ENCODE data around the gene NLGN4X.

The NLGN4X gene

DNA sequence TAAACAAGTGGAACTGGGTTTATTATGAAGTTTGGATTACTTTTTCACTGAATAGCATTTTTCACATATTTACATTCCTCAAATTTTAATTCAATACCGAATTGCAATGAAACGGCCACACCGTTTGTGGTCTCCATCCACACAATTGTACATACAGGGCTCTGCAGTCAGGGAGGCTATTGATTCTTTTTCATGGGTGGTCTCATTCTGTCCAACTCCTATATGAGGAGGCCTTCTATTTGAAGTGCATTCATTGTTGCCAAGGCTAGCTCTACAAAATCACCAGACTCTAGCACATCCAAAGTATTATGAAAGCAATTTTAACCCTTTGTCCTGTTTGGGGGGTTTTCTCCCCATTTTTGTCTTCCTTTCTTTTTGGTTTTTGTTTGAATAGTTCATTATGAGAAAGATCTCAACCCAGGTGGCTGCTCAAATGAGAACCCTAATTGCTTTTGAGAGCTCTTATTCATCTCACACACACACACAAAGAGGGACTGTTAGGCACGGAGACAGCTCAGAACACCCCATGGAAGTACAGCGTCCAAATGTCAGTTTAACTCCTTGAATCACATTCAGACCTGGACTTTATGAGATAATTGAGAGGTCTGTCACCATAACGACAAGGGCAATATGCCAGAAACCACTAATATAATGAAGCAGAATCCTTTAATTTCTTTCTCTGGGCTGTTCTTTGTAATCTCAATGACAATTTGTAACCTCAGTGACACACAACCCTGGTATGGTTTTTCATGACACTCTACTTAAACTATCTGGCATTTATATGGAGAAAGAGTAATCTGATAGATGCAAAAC lies 79.4 kb downstream of the NLGN4X start:
- no peak for DNase-seq

DNA sequence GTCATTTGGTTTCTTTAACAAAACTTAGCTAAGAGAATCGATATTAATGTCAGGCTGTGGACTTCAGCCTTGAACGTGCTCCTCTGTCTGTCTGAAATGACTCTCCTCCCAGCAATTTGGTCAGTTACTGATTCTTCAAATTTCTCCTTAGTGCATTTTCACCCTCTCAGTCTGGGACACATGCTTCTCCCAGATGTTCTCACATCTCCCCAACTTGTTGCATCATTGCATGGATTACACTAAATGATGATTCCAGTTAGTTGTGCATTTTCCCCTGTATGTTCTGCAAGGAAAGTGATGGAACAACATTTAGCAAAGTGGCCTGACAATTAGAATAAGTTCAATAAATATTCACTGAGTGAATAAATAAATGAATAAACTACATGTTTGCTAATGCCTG lies 94.4 kb downstream of the NLGN4X start:
- DNase-seq: no peak

DNA sequence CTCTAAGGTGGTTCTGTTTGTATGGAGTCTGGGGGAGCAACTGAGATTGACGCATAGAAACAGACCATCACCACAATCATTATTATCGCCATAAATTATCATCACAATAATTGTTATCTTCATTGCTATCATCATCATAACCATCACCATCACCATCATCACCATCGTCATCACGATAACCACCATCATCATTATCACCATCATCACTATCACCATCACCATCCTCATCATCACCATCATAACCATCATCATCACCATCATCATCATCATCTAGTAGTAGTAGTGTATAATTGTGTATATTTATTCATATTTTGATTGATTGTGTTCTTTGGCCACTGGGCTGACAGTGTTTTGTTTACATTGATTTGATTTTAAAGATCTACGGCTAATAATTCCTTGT lies 95.7 kb downstream of the NLGN4X start:
- no peak for DNase-seq

DNA sequence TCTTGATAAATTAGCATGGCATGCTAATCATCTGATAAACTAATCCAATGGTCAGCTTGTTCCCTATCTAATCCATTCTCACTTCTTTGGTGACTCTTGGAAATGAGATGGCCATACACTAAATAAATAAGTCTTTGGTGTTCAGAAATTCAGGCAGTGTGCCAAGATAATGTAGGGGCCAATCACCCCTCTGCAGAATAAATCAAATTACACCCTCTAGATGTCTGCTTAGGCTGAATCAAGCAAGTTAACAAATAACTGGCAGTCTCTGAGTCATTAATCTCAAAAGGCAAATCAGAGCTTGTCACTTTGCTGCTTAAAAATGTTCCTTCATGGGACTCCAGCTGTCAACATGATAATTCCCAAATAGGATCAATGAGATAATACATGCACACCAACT lies 97.4 kb downstream of the NLGN4X start:
- DNase-seq: no peak

DNA sequence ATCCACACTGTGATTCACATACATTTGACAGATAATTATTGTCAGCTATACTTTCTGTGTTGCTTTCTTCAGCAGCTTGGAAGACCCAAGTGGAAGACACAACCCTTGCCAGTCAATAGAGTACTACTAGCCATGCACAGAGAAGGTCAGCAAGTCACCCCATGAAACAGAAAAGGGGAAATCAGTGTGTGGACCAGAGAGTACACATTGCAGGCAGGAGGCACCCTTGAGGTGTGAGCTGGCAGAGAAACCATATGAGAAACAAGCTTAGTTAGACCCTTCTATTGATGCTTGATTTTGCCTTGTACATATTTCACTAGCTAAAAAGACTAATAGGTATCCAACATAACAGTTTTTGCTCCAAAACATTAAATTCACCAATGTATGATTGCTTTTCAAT lies 99.5 kb downstream of the NLGN4X start:
- DNase-seq: no peak

DNA sequence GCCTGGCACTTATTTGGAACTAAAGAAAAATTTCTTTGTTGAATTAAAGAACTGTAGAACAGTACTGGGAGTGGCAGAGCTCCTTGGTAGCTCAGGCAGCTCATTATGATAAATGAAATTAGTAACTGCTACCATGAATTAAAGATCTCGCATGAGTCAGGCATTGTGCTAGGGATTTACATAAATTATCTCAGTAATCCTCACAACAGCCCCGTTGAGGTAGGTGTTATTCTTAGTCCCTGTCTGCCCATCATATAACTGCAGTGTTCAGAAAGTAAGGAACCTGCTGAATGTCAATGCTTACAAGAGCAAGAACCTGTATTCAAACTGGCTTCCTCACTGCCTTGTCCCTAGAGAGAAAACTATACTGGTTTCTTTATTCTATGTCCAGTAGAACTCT lies 108.3 kb downstream of the NLGN4X start:
- DNase-seq: no peak

DNA sequence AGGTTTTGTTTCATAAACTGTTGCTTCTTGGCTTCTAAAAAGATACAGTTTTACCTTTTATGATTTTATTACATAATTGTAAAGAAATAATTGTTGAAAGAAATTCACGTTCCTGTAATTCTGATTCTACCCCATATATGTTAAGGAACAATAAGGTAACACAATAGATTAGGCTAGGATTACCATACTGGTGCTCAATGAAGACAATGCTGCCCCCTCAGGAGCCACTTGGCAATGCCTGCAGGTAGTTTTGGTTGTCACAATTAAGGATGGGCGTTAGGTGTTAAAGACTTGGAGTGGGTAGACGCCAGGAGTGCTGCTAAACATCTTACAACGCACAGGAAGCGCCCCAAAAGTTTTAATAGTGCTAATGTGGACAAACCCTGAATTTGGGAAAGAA lies 133.2 kb downstream of the NLGN4X start:
- no peak for DNase-seq

DNA sequence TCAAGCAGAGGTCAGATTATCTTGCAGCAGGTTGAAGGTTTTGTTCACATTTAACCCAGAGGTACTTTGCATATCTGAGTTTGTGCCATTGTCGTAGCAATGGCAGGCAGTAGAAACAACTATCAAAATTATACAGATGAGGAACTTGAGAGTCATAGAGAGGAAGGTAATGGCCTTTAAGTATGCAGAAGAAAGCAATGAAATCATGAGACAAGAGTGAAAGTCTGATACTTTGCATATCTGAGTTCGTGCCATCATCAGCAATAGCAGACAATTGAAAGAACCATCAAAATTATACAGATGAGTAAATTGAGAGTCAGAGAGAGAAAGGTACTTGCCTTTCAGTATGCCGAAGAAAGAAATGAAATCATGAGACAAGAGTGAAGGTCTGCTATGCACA lies 154.1 kb downstream of the NLGN4X start:
- no peak for DNase-seq

DNA sequence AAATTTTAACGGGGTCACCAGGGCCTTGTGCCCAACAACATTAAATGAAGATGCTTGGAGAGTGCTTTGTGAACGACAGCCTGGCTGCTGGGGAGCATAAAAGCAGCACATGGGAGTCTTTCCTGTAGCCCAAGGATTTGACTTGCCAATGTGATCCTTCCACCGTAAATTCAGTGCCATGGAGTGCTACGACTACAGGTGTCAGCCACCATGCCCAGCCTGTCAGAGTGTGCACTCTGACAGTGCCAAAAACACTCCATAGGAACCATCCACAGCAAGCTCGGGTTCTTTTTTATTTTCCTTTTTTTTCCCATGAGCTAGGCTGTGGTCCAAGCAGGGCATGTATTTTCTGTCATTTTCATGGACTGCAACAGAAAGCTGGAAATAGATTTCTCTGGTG lies 156.9 kb downstream of the NLGN4X start:
- DNase-seq: no peak

DNA sequence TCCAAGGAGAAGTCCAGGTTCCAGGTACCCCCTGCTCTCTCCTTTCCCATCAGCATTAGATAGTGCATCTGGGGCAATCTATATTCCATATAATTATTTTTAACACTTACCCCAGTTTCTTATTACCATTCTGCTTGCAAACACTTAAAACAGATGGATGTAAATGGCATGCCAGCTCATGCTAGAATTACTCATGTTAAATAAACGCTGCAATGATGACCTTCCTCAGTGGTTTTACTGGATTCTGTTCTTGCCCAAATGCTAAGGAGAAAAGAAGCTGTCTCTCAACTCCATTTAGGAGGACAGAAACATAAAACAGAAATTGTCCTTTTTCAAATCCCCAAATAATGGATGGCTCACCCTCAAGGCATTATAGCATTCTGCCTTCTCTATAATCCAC lies 161.1 kb downstream of the NLGN4X start:
- no peak for DNase-seq

DNA sequence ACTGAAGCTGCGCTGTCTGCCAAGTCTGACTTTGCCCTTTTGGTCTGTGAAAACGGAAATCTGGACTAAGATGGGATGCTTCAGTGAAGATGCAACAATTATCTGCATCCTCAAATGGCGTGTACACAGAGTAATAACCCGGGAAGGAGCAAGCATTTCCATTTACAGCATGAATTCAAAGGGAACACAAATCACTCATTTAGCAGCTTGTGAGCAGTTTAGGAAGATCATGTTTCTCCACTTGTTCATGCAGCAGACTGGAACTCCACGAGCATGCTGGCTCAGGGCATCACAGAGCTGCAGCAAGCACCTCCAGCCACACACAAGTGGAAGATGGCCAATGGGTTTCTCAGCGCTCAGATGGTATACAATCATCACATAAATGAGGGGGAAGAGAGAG lies 175.5 kb downstream of the NLGN4X start:
- DNase-seq: no peak

DNA sequence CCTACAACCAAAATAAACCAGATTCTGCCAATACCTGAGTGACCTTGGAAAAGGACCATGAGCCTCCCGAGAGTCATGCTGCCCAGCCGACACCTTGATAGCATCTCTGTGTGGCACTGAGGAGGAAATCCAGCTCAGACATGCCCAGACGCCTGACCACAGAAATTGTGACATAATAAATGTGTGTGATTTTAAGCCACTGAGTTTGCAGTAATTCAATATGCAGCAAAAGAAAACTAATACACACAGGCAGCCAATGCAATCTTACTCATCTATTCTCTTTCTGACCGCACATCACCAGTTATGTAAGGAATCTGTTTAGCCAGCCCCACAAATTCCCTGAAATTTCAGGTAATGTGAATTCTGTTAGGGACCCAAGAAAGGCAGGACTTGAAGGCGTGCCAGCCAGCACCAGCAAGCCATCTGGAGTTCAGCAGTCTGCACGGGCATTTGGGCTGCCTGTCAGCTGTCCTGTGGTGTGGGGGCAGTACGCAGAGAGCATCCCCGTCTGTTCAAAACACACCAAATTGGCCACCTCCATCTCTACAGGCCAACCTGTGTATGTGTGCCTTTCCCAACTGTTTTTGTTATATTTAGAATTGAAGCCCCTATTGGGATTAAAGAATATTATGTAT lies 176.4 kb downstream of the NLGN4X start:
- no peak for DNase-seq

DNA sequence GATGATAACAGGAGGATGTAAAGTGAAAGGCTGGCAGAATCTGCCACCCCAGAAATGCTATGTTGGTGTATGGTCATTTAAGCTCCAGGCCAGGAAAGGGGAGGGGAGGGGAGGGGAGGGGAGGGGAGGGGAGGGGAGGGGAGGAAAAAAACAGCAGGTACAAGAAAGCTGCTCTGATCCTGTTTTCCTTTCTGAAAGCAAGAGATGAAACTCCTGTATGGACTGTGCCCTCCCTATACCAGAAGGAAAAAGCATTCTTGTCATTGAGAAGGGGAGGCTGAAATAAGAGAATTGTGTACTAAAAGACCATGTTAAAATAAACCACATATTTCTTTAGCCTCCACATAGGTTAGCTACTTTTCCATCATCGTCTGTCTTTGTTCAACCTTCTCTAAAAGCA lies 179.5 kb downstream of the NLGN4X start:
- no peak for DNase-seq

DNA sequence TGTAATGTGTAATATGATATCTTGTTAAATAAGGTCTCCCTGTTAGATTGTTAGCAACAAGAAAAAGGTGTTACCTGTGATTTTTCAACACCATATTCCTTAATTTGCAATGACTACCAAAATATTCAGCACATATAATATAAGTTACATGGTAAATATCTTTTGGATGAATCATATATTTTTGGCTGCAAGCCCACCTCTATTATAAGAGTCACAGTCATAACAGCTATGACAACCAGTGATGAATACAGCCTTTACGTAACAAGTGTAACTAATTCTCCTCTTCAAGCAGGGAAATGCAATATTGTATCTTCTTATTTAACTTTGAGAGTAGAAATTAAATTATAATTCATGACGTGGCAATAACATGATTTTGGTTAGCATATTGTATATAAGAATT lies 187.0 kb downstream of the NLGN4X start:
- DNase-seq: no peak

DNA sequence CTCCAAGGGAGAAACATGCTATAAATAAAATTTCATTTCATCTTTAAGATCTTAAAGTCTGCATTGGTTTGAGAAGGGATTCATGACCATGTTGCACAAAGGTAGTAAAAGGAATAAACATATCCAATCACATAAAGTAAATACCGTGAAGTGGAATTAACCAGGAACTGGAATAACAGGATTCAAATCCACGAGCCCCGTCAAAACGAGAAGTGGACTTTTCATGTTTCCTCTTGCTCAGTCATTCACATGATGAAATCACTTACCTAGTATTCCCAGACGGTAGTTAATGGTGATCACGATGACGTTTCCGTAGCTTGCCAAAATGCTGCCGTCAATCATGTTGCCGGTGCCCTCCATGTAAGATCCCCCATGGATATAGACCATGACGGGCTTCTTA lies 199.7 kb downstream of the NLGN4X start:
- DNase-seq: no peak

DNA sequence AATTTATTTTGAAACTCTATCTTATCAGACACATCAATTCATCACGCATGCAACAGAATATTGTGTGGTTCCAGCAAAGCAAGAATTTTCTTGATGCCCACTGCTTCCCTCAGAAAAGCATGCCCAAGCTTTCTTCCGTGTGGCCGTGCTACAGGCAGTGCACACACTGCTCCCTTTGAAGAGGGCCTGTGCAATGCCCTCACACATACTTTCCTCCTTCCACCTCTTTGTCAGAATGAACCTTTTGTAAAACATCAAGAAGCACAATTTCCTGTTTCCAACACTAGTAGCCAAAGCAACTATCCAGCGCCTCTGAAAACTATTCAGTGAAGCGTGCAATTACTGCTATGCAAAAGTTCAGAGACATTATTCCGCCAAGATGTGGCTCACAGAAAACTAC lies 201.7 kb downstream of the NLGN4X start:
- no peak for DNase-seq

DNA sequence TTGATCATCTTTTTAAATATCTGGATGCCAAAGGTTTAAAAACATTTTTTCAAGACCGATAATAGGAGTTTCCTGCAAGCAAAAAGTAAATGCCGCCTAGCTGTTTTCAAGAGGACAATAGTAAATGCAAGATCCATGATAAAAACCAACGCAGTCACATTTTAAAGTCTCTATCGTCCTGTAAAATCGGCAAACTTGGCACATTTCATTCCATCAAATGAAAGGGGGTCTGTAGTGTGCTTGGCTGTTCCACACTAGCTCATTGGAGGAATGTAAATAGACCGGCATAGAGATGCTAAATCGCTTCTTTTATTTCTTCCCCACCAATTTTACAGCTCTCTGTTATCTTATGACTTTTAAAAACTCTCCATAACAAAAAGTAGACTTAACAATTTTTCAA lies 202.2 kb downstream of the NLGN4X start:
- DNase-seq: no peak

DNA sequence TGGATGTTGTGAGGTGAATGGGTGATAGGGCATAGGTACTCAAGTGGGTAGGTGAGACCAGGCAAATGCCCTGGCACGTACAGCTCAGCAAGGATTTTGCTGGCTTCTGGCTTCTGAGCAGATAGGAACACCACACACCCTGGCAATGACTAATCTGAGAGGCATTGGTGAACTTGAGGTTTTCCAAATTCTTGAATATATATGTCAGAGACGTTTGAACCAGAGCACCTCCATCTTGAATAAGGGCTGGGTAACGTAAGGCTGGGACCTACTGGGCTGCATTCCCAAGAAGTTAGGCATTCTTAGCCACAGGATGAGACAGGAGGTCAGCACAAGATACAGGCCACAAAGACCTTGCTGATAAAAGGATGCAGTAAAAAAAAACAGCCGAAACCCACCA lies 204.5 kb downstream of the NLGN4X start:
- DNase-seq: no peak

DNA sequence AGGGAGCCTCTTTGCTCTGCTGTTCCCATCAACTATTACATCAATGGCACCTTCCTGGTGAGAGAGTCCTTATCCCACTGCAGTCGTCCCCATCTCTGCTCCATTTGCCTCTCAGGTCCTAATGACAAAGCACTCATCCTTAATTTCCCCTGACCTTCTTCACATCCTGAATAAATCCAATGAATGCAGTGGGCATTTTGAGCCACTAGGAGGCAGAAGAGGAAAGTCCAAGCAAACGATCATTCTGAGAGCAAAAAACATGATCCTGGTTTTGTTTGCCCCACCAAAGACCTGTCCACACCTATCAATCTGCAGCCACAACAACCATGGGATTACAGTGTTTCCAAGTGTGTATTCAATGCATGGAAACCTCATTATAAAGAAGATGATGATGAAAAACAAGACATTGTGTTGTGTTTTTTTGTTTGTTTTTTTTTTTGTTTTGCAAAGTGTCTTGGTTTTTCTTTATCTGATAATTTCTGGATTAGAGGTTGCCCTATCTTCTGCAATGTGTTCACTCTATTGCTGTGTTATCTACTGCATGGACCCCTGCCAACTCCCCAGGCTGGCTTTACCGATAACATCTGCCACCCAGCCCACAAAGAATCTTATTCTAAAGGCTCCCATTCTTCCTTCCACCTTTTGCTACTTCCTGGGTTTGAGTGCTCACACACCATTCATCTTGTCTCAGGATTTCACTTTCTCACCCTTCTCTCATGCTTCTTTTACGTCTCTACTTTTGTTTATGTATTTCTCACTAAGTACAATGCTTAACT lies 207.2 kb downstream of the NLGN4X start:
- no peak for DNase-seq

DNA sequence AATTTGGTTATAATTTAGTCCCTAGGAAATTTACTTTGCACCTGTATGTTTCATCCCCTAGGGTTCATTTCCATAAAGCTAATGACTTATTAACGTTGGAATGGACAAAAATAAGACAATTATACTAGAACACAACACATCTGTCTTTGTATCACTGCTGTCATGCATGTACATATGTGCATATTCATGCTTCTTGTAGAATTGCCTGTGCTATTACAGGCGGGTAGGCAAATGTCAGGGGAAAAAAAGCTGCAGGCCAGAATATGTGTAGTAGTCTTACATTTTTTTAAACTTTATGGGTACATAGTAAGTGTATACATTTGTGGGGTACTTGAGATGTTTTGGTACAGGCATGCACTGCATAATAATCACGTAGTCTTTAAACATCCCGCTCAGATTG lies 209.6 kb downstream of the NLGN4X start:
- DNase-seq: no peak

DNA sequence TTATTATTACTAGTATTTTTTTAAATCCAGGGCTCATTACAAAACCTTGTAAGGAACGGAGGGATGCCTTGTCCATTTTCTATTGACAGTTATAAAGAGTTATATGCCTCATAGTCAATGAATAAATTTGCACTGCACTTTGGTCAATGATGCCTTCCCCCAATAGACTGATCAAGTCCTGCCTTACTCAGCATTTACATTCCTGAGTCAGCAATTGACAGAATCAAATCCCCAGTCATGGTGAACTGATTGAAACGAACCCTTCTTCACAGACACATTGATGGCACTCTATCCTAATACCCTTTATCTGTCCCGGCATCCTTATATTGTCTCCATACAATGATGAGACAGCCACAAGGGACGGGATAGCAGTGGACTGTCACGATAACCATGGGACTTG lies 213.2 kb downstream of the NLGN4X start:
- DNase-seq: no peak

DNA sequence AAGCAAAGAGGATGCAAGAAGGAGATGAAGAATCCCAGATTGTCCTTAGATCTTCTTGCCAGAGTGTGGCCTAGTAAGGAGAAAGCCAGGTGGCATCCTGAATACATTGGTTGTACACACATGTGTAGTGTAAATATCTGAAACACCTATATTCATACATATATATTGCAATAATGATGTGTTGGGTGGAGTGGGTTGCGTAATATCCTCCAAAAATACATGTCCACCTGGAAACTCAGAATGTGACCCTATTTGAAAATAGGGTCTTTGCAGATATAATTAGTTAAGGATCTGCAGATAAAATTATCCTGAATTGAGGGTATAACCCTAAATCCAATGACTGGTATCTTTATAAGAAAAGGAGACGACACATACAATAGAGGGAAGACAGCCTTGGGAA lies 216.3 kb downstream of the NLGN4X start:
- DNase-seq: no peak

DNA sequence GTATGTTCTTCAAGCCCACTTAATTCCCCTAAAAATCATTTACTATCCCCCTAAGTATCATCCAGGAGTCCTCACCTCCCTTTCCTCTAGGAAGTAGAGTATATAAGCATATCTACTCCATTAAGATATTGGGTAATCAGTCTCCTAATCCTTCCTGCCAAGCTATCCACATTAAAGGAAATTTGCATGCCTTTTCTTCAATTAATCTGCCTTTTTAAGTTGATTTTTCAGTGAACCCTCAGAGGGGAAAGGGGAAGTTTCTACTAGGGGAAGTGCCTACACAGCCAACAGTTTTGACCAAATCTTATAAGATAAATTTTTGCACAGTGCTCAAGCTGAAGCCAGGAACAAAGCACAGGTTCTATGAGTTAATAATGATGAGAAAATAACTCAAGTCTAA lies 222.8 kb downstream of the NLGN4X start:
- no peak for DNase-seq

DNA sequence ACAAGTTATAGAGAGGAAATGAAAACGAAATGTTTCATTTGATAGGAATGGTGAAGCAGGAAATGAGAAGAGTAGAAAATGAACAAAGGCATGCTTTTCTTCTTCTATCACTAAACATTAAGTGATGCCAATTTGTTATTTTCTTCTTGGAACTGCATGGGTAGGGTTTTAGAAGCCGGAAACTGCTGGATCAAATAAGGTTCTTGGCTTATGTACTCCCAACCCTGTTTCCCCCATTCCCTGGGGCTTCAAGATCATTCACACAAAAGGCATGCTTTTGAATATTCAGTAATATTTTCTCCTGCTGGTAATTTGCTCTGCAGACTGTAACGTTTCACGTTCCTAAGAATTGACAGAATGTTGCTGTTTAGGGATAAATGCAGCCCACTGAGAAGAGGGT lies 224.1 kb downstream of the NLGN4X start:
- DNase-seq: no peak

Data from stimulated activated naive CD4-positive, alpha-beta T cell treated with Interleukin-2 at 50 U/mL for 16 hours (primary cell).